ENCODE results near the gene CNTN1. TPM values are rescaled to one million over a fixed set of nuclear protein-coding genes. Genes with fewer than 3 reads are reported as not detected.

Gene CNTN1
- total RNA-seq, 1 experiment from 2014 or later, result 3.0 TPM

DNA sequence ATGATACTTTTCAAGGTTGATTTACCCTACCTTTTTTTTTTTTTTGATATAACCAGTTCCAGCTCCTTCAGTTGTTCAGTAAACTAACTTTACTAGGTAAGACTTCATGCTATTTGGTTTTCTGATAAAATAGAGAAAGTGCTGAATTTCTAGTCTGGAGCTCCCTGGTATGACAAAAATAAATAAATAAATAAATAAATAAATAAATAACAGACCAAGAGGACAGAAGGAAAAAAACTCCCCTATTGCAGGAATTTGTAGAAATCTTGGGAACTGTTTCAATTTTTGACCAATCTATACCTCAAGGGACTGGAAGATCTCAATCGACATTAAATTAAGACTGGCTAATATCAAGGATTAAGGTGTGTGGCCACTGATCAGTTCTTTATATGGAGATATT lies 265.2 kb downstream of the CNTN1 start:
- Histone ChIP-seq H3K4me3 (replicated peaks in 1 of 2; ENCODE audit: low read depth in 1 of 2, low read length in 2 of 2) (no peak overlapping the region), H3K9me2 (ENCODE audit: insufficient read depth) (no peaks in the 10 kb centered on the region), H3K27me3 (ENCODE audit: insufficient read depth, low read length) (no peaks in the 10 kb centered on the region), H3K79me2 (ENCODE audit: insufficient read depth, low read length) (no peaks in the 10 kb centered on the region), H4K20me1 (ENCODE audit: insufficient read depth) (no peaks in the 10 kb centered on the region), H3K36me3 (ENCODE audit: control insufficient read depth in 1 of 2, insufficient read depth in 2 of 2, low read length in 2 of 2) (no peaks in the 10 kb centered on the region), H3K4me1 (ENCODE audit: control insufficient read depth in 1 of 2, insufficient read depth in 2 of 2, low read length in 2 of 2) (no peaks in the 10 kb centered on the region), H2AFZ (ENCODE audit: low read depth, low read length, poor library complexity, severe bottlenecking) (no peak overlapping the region), H3K4me2 (ENCODE audit: low read length) (no peak overlapping the region), H3K9me3 (ENCODE audit: control insufficient read depth in 1 of 2, insufficient read depth in 1 of 2, low read depth in 1 of 2, low read length in 2 of 2) (no peaks in the 10 kb centered on the region), H3K27ac (ENCODE audit: low read depth, low read length) (no peak overlapping the region), H3K9ac (ENCODE audit: low read length) (no peak overlapping the region)
- RAD21 ChIA-PET (ENCODE audit: low non-redundant PET in 1 of 2, low total read pairs in 2 of 2, uncharacterized antibody in 2 of 2, unreplicated experiment in 2 of 2), result no interaction called here
- CTCF ChIA-PET, result no interaction called here
- BruUV-seq (replicated peaks), result no TSS peak
- DNase-seq (ENCODE audit: low read depth, low spot score) (no peak), ATAC-seq (no peak)
- POLR2A ChIA-PET, result no interaction called here
- TF ChIP-seq CTCF (IDR thresholded peaks at IDR 0.05 in 2 of 3, conservative IDR thresholded peaks at IDR 0.05 in 1 of 3; ENCODE audit: borderline replicate concordance in 1 of 3, insufficient read depth in 1 of 3, low read depth in 2 of 3, low read length in 2 of 3) (no peak), POLR2A (IDR thresholded peaks at IDR 0.05; ENCODE audit: borderline replicate concordance, extremely low read depth, insufficient read depth, insufficient read length) (no peak), ZFX (IDR thresholded peaks at IDR 0.05) (no peak), RAD21 (IDR thresholded peaks at IDR 0.05; ENCODE audit: low read depth) (no peak), SP1 (IDR thresholded peaks at IDR 0.05; ENCODE audit: low read depth) (no peak), SRF (IDR thresholded peaks at IDR 0.05; ENCODE audit: low read depth) (no peak), JUND (IDR thresholded peaks at IDR 0.05) (no peak), EZH2phosphoT487 (IDR thresholded peaks at IDR 0.05; ENCODE audit: borderline replicate concordance) (no peak), SIN3A (IDR thresholded peaks at IDR 0.05; ENCODE audit: low read depth) (no peak), CBX3 (IDR thresholded peaks at IDR 0.05; ENCODE audit: low read depth) (no peak)
- TF ChIP-seq, protein P1, sequence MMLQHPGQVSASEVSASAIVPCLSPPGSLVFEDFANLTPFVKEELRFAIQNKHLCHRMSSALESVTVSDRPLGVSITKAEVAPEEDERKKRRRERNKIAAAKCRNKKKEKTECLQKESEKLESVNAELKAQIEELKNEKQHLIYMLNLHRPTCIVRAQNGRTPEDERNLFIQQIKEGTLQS (IDR thresholded peaks at IDR 0.05), result no peak
- intact Hi-C loops (cut with micrococcal nuclease), result loop anchor here (10.0 kb wide), 1 partner anchor 517 kb away; no protein-coding TSS in a partner anchor

Measured in HCT116 (cell line).